Gastroesophageal sphincter (tissue), 3 donors: ENCODE measurements around the gene RBM19.

ENCODE experiments used
- CTCF ChIP-seq, 4 experiments: fragments of 200-600 bp in 2 of 4; fragments of 450-650 bp in 2 of 4; sonication (generic) in 1 of 4; IDR thresholded peaks; one replicate each; pipeline ENCODE4 v1.5.1; 2017 to 2019; ENCODE audit warnings: antibody characterized with exemption in 4 of 4, mild to moderate bottlenecking in 2 of 4, moderate library complexity in 2 of 4
- POLR2A ChIP-seq, 2 donors: fragments of 450-650 bp; IDR thresholded peaks; one replicate each; pipeline ENCODE4 v1.6.1; 2017; ENCODE audit warnings: antibody characterized with exemption in 2 of 2, mild to moderate bottlenecking in 2 of 2, moderate library complexity in 1 of 2

GRCh38 chr12:113981876-113982275, 15.8 kb upstream of the RBM19 start:
- TF ChIP-seq POLR2A (IDR thresholded peaks at IDR 0.05), result no peak
- no peak for TF ChIP-seq CTCF (IDR thresholded peaks at IDR 0.05)
